ENCODE data around the gene OR1D2.
A peak's percentile ranks its signal among the peaks of the same experiment; 100 is the strongest.
"Not testable (repeated sequence)": the region's sequence is repeated elsewhere in the genome, so short reads cannot be mapped to it uniquely, and the experiment has no call there.

OR1D2 gene
- 0 reads per million in 3 donors for total RNA-seq

GRCh38 chr17:3104322-3104721 lies at the start of gene OR1D2:
Gene OR1D2, minus strand, starts transcription at chr17:3104422. Its CDS starts 11,426 bp downstream, at chr17:3092996.
- no peak within 1 kb of the TSS for H3K4me3 ChIP-seq (ENCODE audit: insufficient read depth, low read depth, low read length, poor library complexity, severe bottlenecking)
- no peaks in the 10 kb centered on the region for H3K27me3 ChIP-seq (replicated peaks; ENCODE audit: control insufficient read depth, insufficient read depth, low read length, poor library complexity, severe bottlenecking)
- H3K36me3 ChIP-seq (ENCODE audit: control insufficient read depth, insufficient read depth, low read length) = no peaks in the 10 kb centered on the region
- H3K4me1 ChIP-seq (ENCODE audit: control insufficient read depth, insufficient read depth, low read length, poor library complexity, severe bottlenecking) = no peaks in the 10 kb centered on the region
- H3K9me3 ChIP-seq (ENCODE audit: control insufficient read depth, low read length) = no peaks in the 10 kb centered on the region
- no peak within 1 kb of the TSS for H3K27ac ChIP-seq (ENCODE audit: insufficient read depth, low read length, poor library complexity, severe bottlenecking)
- no peak for DNase-seq

GRCh38 chr17:3137494-3137893 lies 33.3 kb upstream of the OR1D2 start:
- DNase-seq; H3K4me3 ChIP-seq (ENCODE audit: insufficient read depth, low read depth, low read length, poor library complexity, severe bottlenecking); H3K36me3 ChIP-seq (ENCODE audit: control insufficient read depth, insufficient read depth, low read length); H3K27ac ChIP-seq (ENCODE audit: insufficient read depth, low read length, poor library complexity, severe bottlenecking); H3K4me1 ChIP-seq (ENCODE audit: control insufficient read depth, insufficient read depth, low read length, poor library complexity, severe bottlenecking); H3K27me3 ChIP-seq (replicated peaks; ENCODE audit: control insufficient read depth, insufficient read depth, low read length, poor library complexity, severe bottlenecking); H3K9me3 ChIP-seq (ENCODE audit: control insufficient read depth, low read length): not testable (repeated sequence)

GRCh38 chr17:3127451-3127850 lies 23.2 kb upstream of the OR1D2 start, which contains the start of gene OR1G1:
Gene OR1G1, minus strand, starts transcription at chr17:3127551. Its CDS starts 0 bp downstream, at chr17:3127551.
- H3K27me3 ChIP-seq (replicated peaks; ENCODE audit: control insufficient read depth, insufficient read depth, low read length, poor library complexity, severe bottlenecking) = peaks cover 2% of the 10 kb centered on the region
- no peak within 1 kb of the TSS for H3K4me3 ChIP-seq (ENCODE audit: insufficient read depth, low read depth, low read length, poor library complexity, severe bottlenecking)
- no peak for DNase-seq
- H3K36me3 ChIP-seq (ENCODE audit: control insufficient read depth, insufficient read depth, low read length) = no peaks in the 10 kb centered on the region
- no peaks in the 10 kb centered on the region for H3K4me1 ChIP-seq (ENCODE audit: control insufficient read depth, insufficient read depth, low read length, poor library complexity, severe bottlenecking)
- H3K9me3 ChIP-seq (ENCODE audit: control insufficient read depth, low read length) = no peaks in the 10 kb centered on the region
- no peak within 1 kb of the TSS for H3K27ac ChIP-seq (ENCODE audit: insufficient read depth, low read length, poor library complexity, severe bottlenecking)

GRCh38 chr17:3073850-3074249 lies 30.4 kb downstream of the OR1D2 start:
- H3K9me3 ChIP-seq (ENCODE audit: control insufficient read depth, low read length); H3K36me3 ChIP-seq (ENCODE audit: control insufficient read depth, insufficient read depth, low read length); H3K4me1 ChIP-seq (ENCODE audit: control insufficient read depth, insufficient read depth, low read length, poor library complexity, severe bottlenecking); H3K27ac ChIP-seq (ENCODE audit: insufficient read depth, low read length, poor library complexity, severe bottlenecking); DNase-seq; H3K27me3 ChIP-seq (replicated peaks; ENCODE audit: control insufficient read depth, insufficient read depth, low read length, poor library complexity, severe bottlenecking); H3K4me3 ChIP-seq (ENCODE audit: insufficient read depth, low read depth, low read length, poor library complexity, severe bottlenecking): not testable (repeated sequence)

- H3K27ac ChIP-seq (ENCODE audit: insufficient read depth, low read length, poor library complexity, severe bottlenecking); DNase-seq; H3K36me3 ChIP-seq (ENCODE audit: control insufficient read depth, insufficient read depth, low read length); H3K9me3 ChIP-seq (ENCODE audit: control insufficient read depth, low read length); H3K4me1 ChIP-seq (ENCODE audit: control insufficient read depth, insufficient read depth, low read length, poor library complexity, severe bottlenecking); H3K4me3 ChIP-seq (ENCODE audit: insufficient read depth, low read depth, low read length, poor library complexity, severe bottlenecking); H3K27me3 ChIP-seq (replicated peaks; ENCODE audit: control insufficient read depth, insufficient read depth, low read length, poor library complexity, severe bottlenecking): not testable (repeated sequence)
These were observed 39.0 kb downstream of the OR1D2 start for GRCh38 chr17:3065192-3065591.

- DNase-seq; H3K4me3 ChIP-seq (ENCODE audit: insufficient read depth, low read depth, low read length, poor library complexity, severe bottlenecking); H3K27ac ChIP-seq (ENCODE audit: insufficient read depth, low read length, poor library complexity, severe bottlenecking); H3K9me3 ChIP-seq (ENCODE audit: control insufficient read depth, low read length); H3K4me1 ChIP-seq (ENCODE audit: control insufficient read depth, insufficient read depth, low read length, poor library complexity, severe bottlenecking); H3K36me3 ChIP-seq (ENCODE audit: control insufficient read depth, insufficient read depth, low read length); H3K27me3 ChIP-seq (replicated peaks; ENCODE audit: control insufficient read depth, insufficient read depth, low read length, poor library complexity, severe bottlenecking): not testable (repeated sequence)
These were observed 40.7 kb downstream of the OR1D2 start, which contains the start of gene OR1D5 for GRCh38 chr17:3063507-3063906. Gene OR1D5, minus strand, starts transcription at chr17:3063607. Its CDS starts 0 bp downstream, at chr17:3063607.

- not testable (repeated sequence) for H3K27me3 ChIP-seq (replicated peaks; ENCODE audit: control insufficient read depth, insufficient read depth, low read length, poor library complexity, severe bottlenecking); H3K36me3 ChIP-seq (ENCODE audit: control insufficient read depth, insufficient read depth, low read length); H3K4me3 ChIP-seq (ENCODE audit: insufficient read depth, low read depth, low read length, poor library complexity, severe bottlenecking); H3K27ac ChIP-seq (ENCODE audit: insufficient read depth, low read length, poor library complexity, severe bottlenecking); DNase-seq; H3K4me1 ChIP-seq (ENCODE audit: control insufficient read depth, insufficient read depth, low read length, poor library complexity, severe bottlenecking); H3K9me3 ChIP-seq (ENCODE audit: control insufficient read depth, low read length)
These were observed 41.3 kb downstream of the OR1D2 start for GRCh38 chr17:3062824-3063377.

- H3K4me3 ChIP-seq (ENCODE audit: insufficient read depth, low read depth, low read length, poor library complexity, severe bottlenecking); H3K27me3 ChIP-seq (replicated peaks; ENCODE audit: control insufficient read depth, insufficient read depth, low read length, poor library complexity, severe bottlenecking); H3K4me1 ChIP-seq (ENCODE audit: control insufficient read depth, insufficient read depth, low read length, poor library complexity, severe bottlenecking); H3K27ac ChIP-seq (ENCODE audit: insufficient read depth, low read length, poor library complexity, severe bottlenecking); H3K36me3 ChIP-seq (ENCODE audit: control insufficient read depth, insufficient read depth, low read length); DNase-seq; H3K9me3 ChIP-seq (ENCODE audit: control insufficient read depth, low read length): not testable (repeated sequence)
These were observed 49.4 kb downstream of the OR1D2 start for GRCh38 chr17:3054868-3055267.

GRCh38 chr17:3049705-3050295 lies 54.4 kb downstream of the OR1D2 start:
- H3K36me3 ChIP-seq (ENCODE audit: control insufficient read depth, insufficient read depth, low read length) = no peaks in the 10 kb centered on the region
- no peaks in the 10 kb centered on the region for H3K4me1 ChIP-seq (ENCODE audit: control insufficient read depth, insufficient read depth, low read length, poor library complexity, severe bottlenecking)
- no peaks in the 10 kb centered on the region for H3K27me3 ChIP-seq (replicated peaks; ENCODE audit: control insufficient read depth, insufficient read depth, low read length, poor library complexity, severe bottlenecking)
- no peaks in the 10 kb centered on the region for H3K9me3 ChIP-seq (ENCODE audit: control insufficient read depth, low read length)
- peak overlapping the region; percentile 88 for H3K4me3 ChIP-seq (ENCODE audit: insufficient read depth, low read depth, low read length, poor library complexity, severe bottlenecking)
- no peak for DNase-seq
- H3K27ac ChIP-seq (ENCODE audit: insufficient read depth, low read length, poor library complexity, severe bottlenecking) = no peak overlapping the region

- peak; percentile 81 to 93 (median 85) for DNase-seq
- Histone ChIP-seq H3K4me1 (ENCODE audit: control insufficient read depth, insufficient read depth, low read length, poor library complexity, severe bottlenecking) (no peaks in the 10 kb centered on the region), H3K27me3 (replicated peaks; ENCODE audit: control insufficient read depth, insufficient read depth, low read length, poor library complexity, severe bottlenecking) (no peaks in the 10 kb centered on the region), H3K4me3 (ENCODE audit: insufficient read depth, low read depth, low read length, poor library complexity, severe bottlenecking) (peak overlapping the region; percentile 88), H3K27ac (ENCODE audit: insufficient read depth, low read length, poor library complexity, severe bottlenecking) (peak overlapping the region; percentile 25), H3K9me3 (ENCODE audit: control insufficient read depth, low read length) (peaks cover 6% of the 10 kb centered on the region), H3K36me3 (ENCODE audit: control insufficient read depth, insufficient read depth, low read length) (no peaks in the 10 kb centered on the region)
These were observed 55.3 kb downstream of the OR1D2 start for GRCh38 chr17:3048727-3049471.

Measured in effector memory CD4-positive, alpha-beta T cell (primary cell).